ENCODE measurements around the gene GOT1.

The GOT1 gene

GRCh38 chr10:99387541-99387940 lies 42.9 kb downstream of the GOT1 start:
- H3K4me3 ChIP-seq (ENCODE audit: low read depth, low read length) = no peak overlapping the region
- TF ChIP-seq, protein P1, sequence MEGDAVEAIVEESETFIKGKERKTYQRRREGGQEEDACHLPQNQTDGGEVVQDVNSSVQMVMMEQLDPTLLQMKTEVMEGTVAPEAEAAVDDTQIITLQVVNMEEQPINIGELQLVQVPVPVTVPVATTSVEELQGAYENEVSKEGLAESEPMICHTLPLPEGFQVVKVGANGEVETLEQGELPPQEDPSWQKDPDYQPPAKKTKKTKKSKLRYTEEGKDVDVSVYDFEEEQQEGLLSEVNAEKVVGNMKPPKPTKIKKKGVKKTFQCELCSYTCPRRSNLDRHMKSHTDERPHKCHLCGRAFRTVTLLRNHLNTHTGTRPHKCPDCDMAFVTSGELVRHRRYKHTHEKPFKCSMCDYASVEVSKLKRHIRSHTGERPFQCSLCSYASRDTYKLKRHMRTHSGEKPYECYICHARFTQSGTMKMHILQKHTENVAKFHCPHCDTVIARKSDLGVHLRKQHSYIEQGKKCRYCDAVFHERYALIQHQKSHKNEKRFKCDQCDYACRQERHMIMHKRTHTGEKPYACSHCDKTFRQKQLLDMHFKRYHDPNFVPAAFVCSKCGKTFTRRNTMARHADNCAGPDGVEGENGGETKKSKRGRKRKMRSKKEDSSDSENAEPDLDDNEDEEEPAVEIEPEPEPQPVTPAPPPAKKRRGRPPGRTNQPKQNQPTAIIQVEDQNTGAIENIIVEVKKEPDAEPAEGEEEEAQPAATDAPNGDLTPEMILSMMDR (IDR thresholded peaks at IDR 0.05; ENCODE audit: insufficient read depth, low read depth, low read length, missing control alignments) = no peak
- DNase-seq (ENCODE audit: low read depth) = no peak

- no peak for DNase-seq (ENCODE audit: low read depth)
- TF ChIP-seq, protein P1 (IDR thresholded peaks at IDR 0.05; ENCODE audit: insufficient read depth, low read depth, low read length, missing control alignments) = no peak
- no peak overlapping the region for H3K4me3 ChIP-seq (ENCODE audit: low read depth, low read length)
These were observed 43.4 kb downstream of the GOT1 start for GRCh38 chr10:99387071-99387470.

DNA sequence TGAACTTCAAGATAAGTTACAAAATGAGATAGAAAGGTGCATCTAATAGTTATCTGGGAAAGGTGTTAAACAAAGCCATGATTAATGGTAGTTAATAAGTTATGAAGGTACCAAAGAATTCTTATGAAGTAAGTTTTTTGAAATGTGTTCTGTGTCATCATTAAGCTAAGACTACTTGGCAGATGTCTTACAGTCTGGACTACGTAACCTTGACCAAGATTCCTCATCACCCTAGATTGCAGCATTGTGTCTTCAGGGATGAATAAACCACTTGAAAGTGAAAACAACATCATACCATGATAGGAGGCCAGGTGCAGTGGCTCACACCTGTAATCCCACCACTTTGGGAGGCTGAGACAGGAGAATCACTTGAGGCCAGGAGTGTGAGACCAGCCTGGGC lies 48.2 kb downstream of the GOT1 start:
- TF ChIP-seq, protein P1 (IDR thresholded peaks at IDR 0.05; ENCODE audit: insufficient read depth, low read depth, low read length, missing control alignments) = no peak
- no peak for DNase-seq (ENCODE audit: low read depth)
- H3K4me3 ChIP-seq (ENCODE audit: low read depth, low read length) = no peak overlapping the region

DNA sequence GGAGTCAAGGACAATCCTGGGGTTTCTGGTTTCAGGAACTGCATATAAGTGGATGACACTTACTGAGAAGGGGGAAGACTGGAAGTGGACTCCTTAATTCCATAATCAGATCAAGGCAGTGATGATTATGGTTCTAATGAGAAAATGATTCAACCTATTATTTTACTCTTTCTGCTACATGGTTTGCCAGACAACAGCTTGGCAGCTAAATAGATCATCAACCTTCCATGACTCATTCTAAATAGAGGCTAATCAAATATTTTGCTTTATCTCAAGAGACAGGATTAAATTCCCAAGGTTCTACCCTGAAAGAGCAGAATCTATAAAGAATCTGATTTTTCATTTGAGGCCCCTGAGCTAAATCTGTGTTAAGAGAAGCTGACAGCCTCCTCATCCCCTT lies 55.0 kb downstream of the GOT1 start:
- TF ChIP-seq, protein P1 (IDR thresholded peaks at IDR 0.05; ENCODE audit: insufficient read depth, low read depth, low read length, missing control alignments) = no peak
- no peak for DNase-seq (ENCODE audit: low read depth)
- no peak overlapping the region for H3K4me3 ChIP-seq (ENCODE audit: low read depth, low read length)

DNA sequence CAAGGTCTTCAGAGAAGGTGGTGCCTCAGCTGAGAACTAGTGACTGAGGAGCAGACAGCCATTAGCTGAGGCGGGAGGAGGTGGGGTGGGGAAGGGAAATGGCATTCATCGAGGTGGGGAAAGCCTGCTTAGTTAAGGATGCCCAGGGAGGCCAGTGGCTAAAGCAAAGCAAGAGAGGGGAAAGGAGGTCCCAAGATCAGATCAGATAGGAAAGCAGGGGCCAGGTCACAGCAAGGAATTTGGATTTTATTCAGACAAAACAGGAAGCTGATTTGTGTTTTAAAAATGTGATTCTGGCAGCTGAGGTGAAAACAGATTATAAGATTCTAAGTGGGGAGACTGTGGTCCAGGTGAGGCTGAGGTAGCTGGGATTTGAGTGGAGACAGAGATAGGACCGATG lies 55.5 kb downstream of the GOT1 start:
- no peak for DNase-seq (ENCODE audit: low read depth)
- TF ChIP-seq, protein P1 (IDR thresholded peaks at IDR 0.05; ENCODE audit: insufficient read depth, low read depth, low read length, missing control alignments) = no peak
- H3K4me3 ChIP-seq (ENCODE audit: low read depth, low read length) = no peak overlapping the region

DNA sequence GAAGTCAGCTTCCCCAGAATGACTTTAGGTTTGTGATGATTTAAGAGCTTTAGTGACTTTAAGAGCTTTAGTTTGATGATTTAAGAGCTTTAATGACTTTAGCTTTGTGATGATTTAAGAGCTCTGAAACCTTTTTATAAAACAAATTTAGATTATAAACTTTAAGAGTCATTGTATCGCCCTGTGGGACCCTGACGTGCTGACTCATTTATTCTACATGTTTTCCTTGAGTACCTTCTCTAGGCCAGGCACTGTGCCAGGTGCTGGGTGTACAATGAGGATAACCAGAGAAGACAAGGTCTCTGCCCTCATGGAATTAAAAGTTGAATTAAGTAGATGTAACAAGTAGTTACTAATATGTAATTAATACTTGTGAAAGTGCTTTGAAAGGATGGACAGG lies 55.9 kb downstream of the GOT1 start:
- DNase-seq (ENCODE audit: low read depth) = no peak
- H3K4me3 ChIP-seq (ENCODE audit: low read depth, low read length) = no peak overlapping the region
- TF ChIP-seq, protein P1 (IDR thresholded peaks at IDR 0.05; ENCODE audit: insufficient read depth, low read depth, low read length, missing control alignments) = no peak

DNA sequence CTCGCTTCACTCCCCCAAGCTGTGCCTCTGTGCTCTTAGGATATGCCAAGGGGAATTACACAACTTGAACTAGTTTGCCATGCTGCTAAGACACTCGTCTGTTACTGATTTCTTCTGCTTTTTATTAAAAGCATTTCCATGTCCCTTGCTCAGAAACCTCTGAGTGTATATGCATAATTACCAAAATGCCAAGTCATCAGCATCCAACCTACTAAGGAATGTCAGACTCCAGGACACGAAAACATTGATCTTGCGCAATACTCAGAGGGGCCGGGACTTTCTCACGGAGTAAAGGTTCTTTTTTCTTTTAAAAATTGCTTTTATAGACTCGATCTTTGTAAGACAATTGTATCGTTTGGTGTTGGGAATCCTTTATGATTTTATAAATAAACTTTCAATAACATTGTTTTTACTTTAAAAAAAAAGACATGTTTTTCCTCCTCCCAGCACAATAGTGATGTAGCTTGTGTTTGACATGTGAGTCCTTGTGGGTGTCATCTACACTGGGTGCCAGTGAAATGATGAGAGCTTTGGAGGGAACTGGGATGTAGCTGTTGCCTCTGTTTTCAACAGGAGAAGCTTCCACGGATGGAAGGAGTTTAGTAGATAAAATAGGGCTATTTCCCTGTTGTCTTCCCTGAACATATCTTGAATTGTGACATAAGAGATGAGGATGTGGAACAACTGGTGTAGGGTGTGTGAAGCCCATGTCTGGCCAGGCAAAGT lies 57.7 kb downstream of the GOT1 start:
- TF ChIP-seq, protein P1 (IDR thresholded peaks at IDR 0.05; ENCODE audit: insufficient read depth, low read depth, low read length, missing control alignments) = no peak
- no peak for DNase-seq (ENCODE audit: low read depth)
- no peak overlapping the region for H3K4me3 ChIP-seq (ENCODE audit: low read depth, low read length)
